HG03280 (cell line): ENCODE data around the gene TMEM14C.

Experiments used
- ATAC-seq: cut with Tn5 transposase; IDR thresholded peaks from one replicate; pipeline ENCODE4 v1.9.1; 2021; ENCODE audit warnings: mild to moderate bottlenecking, moderate library complexity; ENCODE audit not compliant: unreplicated experiment

TMEM14C gene

GRCh38 chr6:10722820-10723566, at the start of gene TMEM14C:
Gene TMEM14C (plus strand): TSS chr6:10723070. CDS start chr6:10724614, 1,544 bp downstream.
- ATAC-seq, result peak; percentile 97

- ATAC-seq, result no peak
These were observed 46.5 kb upstream of the TMEM14C start for GRCh38 chr6:10676403-10676802.

- no peak for ATAC-seq
These were observed 44.4 kb upstream of the TMEM14C start for GRCh38 chr6:10678456-10678855.

- ATAC-seq, result no peak
These were observed 41.1 kb upstream of the TMEM14C start for GRCh38 chr6:10681795-10682194.

DNA sequence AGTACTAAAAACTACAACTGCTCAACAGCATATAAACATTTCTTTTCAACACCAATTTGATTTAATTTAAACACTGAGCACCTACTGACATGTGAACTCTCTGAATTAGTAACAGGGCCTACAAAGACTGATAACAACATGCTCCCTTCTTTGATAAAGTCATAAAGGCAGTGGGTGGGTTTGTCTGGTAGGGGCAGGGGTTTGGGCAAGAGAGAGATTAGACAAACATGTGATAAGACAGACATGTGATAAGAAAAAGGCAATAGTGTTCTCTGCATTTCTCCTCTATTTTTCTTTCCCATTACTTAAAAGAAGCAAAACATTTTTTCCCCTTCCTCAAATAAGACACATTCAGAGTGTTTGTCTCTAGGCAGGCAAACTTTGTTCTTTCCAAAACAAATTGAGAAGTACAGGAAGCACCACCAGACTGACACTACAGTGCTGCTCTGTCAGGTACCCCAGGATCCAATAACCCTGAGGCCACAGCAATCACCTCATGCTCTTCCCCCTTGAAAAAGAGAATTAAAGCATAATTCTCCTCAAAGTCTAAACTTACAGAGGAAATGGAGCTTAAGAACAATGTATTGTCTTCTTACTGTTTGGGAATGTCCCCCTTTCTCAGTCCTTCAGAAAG, 40.4 kb upstream of the TMEM14C start:
- ATAC-seq, result no peak

GRCh38 chr6:10684618-10685017, 38.3 kb upstream of the TMEM14C start:
- no peak for ATAC-seq

DNA sequence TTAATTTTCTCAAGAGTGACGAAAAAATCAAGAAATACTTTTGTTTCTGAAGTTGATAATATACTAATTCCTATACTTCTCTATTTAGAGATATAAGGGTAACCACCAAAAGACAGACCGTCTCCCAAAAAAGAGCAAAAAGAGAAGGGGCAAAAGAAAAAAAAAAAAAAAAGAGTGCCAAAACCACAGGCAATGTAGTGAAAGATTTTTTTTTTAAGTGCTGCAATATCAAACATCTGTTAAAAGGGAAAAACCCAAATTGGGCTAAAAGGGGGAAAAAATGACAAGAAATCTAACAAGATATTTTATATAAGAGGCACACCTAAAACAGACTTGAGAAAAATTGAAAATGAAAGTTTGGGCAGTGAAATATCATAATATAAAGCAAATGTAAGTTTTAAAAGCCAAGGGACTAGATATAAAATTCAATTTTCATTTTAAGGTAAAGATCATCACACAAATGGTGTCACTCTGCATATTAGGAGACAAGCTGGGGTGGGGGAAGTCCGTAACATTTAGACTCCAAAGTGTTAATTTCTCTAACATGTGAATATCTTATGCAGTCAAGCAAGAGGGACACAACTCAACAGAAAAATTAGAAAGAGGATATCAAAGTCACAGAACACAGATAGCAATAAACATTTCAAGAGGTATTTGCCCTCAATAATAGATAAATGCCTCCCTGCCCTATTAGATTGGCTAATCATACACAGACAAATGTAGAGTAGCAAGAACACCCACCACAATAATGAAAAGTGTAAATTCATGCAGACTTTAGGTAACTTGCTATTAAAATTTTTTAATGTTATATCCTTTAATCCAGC, 37.6 kb upstream of the TMEM14C start:
- ATAC-seq, result no peak

GRCh38 chr6:10686901-10687300, 36.0 kb upstream of the TMEM14C start:
- no peak for ATAC-seq

- no peak for ATAC-seq
These were observed 35.3 kb upstream of the TMEM14C start for GRCh38 chr6:10687582-10687981.

DNA sequence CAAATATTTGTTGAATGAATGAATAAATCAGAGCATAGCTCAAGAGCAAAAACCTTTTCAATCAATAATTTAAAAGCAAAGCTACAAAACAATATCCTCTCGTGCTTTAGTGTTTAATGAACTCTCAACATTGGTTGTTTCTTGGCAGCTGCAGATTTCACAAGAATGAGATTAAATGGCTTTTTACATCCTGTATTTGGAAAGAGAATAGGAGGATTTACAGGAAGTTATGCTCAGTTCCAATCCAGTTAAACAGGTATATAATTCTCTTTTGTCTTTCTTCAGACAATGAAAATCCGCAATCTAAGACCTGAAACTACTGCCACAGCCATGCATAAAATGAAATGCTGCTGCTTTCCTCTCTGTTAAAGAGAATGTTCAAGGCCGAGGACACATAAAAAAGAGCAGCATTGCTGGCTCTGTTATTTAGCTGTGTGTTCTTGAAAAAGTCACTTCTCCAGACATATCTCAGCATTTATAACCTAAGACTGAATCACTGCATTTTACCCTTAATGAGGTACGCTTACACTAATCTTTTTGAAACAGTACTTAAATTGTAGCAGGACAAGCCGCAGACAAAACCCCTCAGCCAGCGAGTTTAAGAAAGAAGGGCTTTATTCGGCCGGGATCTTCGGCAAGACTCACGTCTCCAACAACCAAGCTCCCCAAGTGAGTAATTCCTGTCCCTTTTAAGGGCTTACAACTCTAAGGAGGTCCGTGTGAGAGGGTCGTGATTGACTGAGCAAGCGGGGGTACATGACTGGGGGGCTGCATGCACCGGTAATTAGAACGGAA, 32.0 kb upstream of the TMEM14C start:
- ATAC-seq, result no peak

DNA sequence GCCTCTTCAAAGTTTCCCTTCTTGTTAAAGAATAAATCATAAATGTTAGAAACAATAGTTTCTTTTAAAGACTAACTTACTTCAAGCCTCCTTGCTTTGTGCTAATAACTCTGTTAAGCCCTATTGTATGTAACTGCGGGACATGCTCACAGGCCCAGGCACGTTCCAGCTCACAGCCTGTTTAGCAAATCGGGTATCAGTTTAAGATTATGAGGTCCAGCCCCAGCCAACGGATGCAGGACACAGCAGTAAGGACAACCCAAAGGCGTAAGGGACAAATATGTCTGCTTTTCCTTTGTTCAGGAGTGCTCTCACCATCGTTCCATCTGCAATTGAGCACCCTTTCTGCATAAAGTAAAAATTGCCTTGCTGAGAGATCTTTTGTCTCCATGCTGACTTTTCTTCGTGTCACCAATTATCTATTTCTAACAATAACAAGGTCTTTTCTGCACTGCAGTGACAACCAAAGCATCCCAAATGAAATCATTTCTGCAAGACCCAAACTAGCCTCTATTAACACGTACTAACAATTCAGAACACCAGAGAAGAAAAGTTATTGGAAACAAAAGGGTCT, 29.8 kb upstream of the TMEM14C start:
- ATAC-seq, result no peak

GRCh38 chr6:10694302-10695085, 28.4 kb upstream of the TMEM14C start, which contains the start of the genes C6orf52 and PAK1IP1:
Gene C6orf52 (minus strand): TSS chr6:10694616. CDS start chr6:10687550, 7,066 bp downstream.
Gene PAK1IP1 (plus strand): TSS chr6:10694972. CDS start chr6:10694986, 14 bp downstream.
- ATAC-seq, result peak; percentile 99

- no peak for ATAC-seq
These were observed 27.7 kb upstream of the TMEM14C start for GRCh38 chr6:10695086-10695657.

- ATAC-seq, result no peak
These were observed 26.2 kb upstream of the TMEM14C start for GRCh38 chr6:10696655-10697054.

- no peak for ATAC-seq
These were observed 8.9 kb upstream of the TMEM14C start for GRCh38 chr6:10713962-10714361.

GRCh38 chr6:10719296-10719963, 3.4 kb upstream of the TMEM14C start:
- no peak for ATAC-seq

GRCh38 chr6:10719964-10720264, 3.0 kb upstream of the TMEM14C start:
- ATAC-seq, result no peak

GRCh38 chr6:10720265-10720959, 2.5 kb upstream of the TMEM14C start:
- no peak for ATAC-seq
